Karpas-422 (cell line): ENCODE results near the gene SVIL. TPM values are rescaled to one million over a fixed set of nuclear protein-coding genes. Genes with fewer than 3 reads are reported as not detected.
"Not testable (repeated sequence)": the region's sequence is repeated elsewhere in the genome, so short reads cannot be mapped to it uniquely, and the experiment has no call there.

Experiments used
- DNase-seq: peaks from one replicate; pipeline ENCODE4 v3.0.0-alpha.2; 2015
- H2AFZ ChIP-seq: fragments of 200-600 bp; sonication (generic); 2 replicates; pipeline ENCODE4 v1.6.1; 2014; ENCODE audit warnings: antibody characterized with exemption, low read length, mixed read lengths
- H3K27ac ChIP-seq: fragments of 200-600 bp; sonication (generic); 2 replicates; pipeline ENCODE4 v1.5.1; 2014; ENCODE audit warnings: mild to moderate bottlenecking, low read length, moderate library complexity
- H3K27me3 ChIP-seq: fragments of 200-600 bp; sonication (generic); 2 replicates; pipeline ENCODE4 v1.6.1; 2014; ENCODE audit warnings: low read length, mixed read lengths
- H3K36me3 ChIP-seq: fragments of 200-600 bp; sonication (generic); 2 replicates; pipeline ENCODE4 v1.6.1; 2014; ENCODE audit warnings: low read length, mixed read lengths; ENCODE audit not compliant: insufficient read depth
- H3K4me1 ChIP-seq: fragments of 200-600 bp; sonication (generic); 2 replicates; pipeline ENCODE4 v1.6.1; 2014; ENCODE audit warnings: mild to moderate bottlenecking, low read length, mixed read lengths
- H3K4me2 ChIP-seq: fragments of 200-600 bp; sonication (generic); 2 replicates; pipeline ENCODE4 v1.6.1; 2014; ENCODE audit warnings: low read length, low read depth, mild to moderate bottlenecking; ENCODE audit not compliant: poor library complexity, severe bottlenecking
- H3K4me3 ChIP-seq: fragments of 200-600 bp; sonication (generic); 2 replicates; pipeline ENCODE4 v1.5.1; 2014; ENCODE audit warnings: mild to moderate bottlenecking, antibody characterized with exemption, low read length, mixed read lengths
- H3K79me2 ChIP-seq: fragments of 200-600 bp; sonication (generic); 2 replicates; pipeline ENCODE4 v1.6.1; 2014; ENCODE audit warnings: mild to moderate bottlenecking, low read length, mixed read lengths
- H3K9ac ChIP-seq: fragments of 200-600 bp; sonication (generic); 2 replicates; pipeline ENCODE4 v1.6.0; 2014; ENCODE audit warnings: low read length
- H3K9me2 ChIP-seq: fragments of 200-600 bp; sonication (generic), shearing (Covaris generic); replicated peaks from 2 replicates; pipeline ENCODE4 v1.6.0; 2014; ENCODE audit warnings: mild to moderate bottlenecking, low read length, moderate library complexity; ENCODE audit not compliant: insufficient read depth
- H3K9me3 ChIP-seq: fragments of 300-700, 200-600 bp; sonication (generic); 2 replicates; pipeline ENCODE4 v1.6.1; 2014; ENCODE audit warnings: low read length, mixed read lengths
- H4K20me1 ChIP-seq: fragments of 200-600 bp; sonication (generic); 2 replicates; pipeline ENCODE4 v1.6.1; 2014; ENCODE audit warnings: mild to moderate bottlenecking, antibody characterized with exemption, low read length, low read depth; ENCODE audit not compliant: insufficient read depth
- total RNA-seq: library from RNA; depleted of rRNA; stranded (reverse); fragments of >200 nt; shearing (Covaris generic); gene quantifications from 2 replicates; pipeline ENCODE4 v1.2.3, GENCODE V29; 2014; ENCODE audit warnings: low replicate concordance

The SVIL gene
- total RNA-seq, 1 experiment from 2014 or later, result not detected

- H3K27ac ChIP-seq, result no peak overlapping the region
- no peaks in the 10 kb centered on the region for H3K4me1 ChIP-seq
- H3K79me2 ChIP-seq, result no peaks in the 10 kb centered on the region
- H3K36me3 ChIP-seq, result no peaks in the 10 kb centered on the region
- no peaks in the 10 kb centered on the region for H3K9me3 ChIP-seq
- no peaks in the 10 kb centered on the region for H4K20me1 ChIP-seq
- H3K9me2 ChIP-seq, result no peaks in the 10 kb centered on the region
- no peak overlapping the region for H3K9ac ChIP-seq
- no peaks in the 10 kb centered on the region for H3K27me3 ChIP-seq
- DNase-seq, result no peak
- no peak overlapping the region for H3K4me3 ChIP-seq
- no peak overlapping the region for H2AFZ ChIP-seq
- H3K4me2 ChIP-seq, result no peak overlapping the region
These were observed 141.1 kb downstream of the SVIL start for GRCh38 chr10:29493697-29494096.

- no peak overlapping the region for H2AFZ ChIP-seq
- H3K4me2 ChIP-seq, result no peak overlapping the region
- no peaks in the 10 kb centered on the region for H4K20me1 ChIP-seq
- H3K79me2 ChIP-seq, result no peaks in the 10 kb centered on the region
- no peaks in the 10 kb centered on the region for H3K36me3 ChIP-seq
- H3K9me2 ChIP-seq, result no peaks in the 10 kb centered on the region
- H3K27ac ChIP-seq, result no peak overlapping the region
- H3K27me3 ChIP-seq, result no peaks in the 10 kb centered on the region
- DNase-seq, result no peak
- no peaks in the 10 kb centered on the region for H3K9me3 ChIP-seq
- H3K9ac ChIP-seq, result no peak overlapping the region
- no peaks in the 10 kb centered on the region for H3K4me1 ChIP-seq
- no peak overlapping the region for H3K4me3 ChIP-seq
These were observed 142.0 kb downstream of the SVIL start for GRCh38 chr10:29492774-29493173.

GRCh38 chr10:29491918-29492317 lies 142.9 kb downstream of the SVIL start:
- DNase-seq, result no peak
- no peaks in the 10 kb centered on the region for H3K79me2 ChIP-seq
- H3K36me3 ChIP-seq, result no peaks in the 10 kb centered on the region
- no peak overlapping the region for H3K27ac ChIP-seq
- no peaks in the 10 kb centered on the region for H3K27me3 ChIP-seq
- no peaks in the 10 kb centered on the region for H3K4me1 ChIP-seq
- H3K4me3 ChIP-seq, result no peak overlapping the region
- H2AFZ ChIP-seq, result no peak overlapping the region
- H3K9me2 ChIP-seq, result no peaks in the 10 kb centered on the region
- no peaks in the 10 kb centered on the region for H4K20me1 ChIP-seq
- no peak overlapping the region for H3K9ac ChIP-seq
- H3K4me2 ChIP-seq, result no peak overlapping the region
- no peaks in the 10 kb centered on the region for H3K9me3 ChIP-seq

GRCh38 chr10:29490781-29491280 lies 143.9 kb downstream of the SVIL start:
- not testable (repeated sequence) for H2AFZ ChIP-seq

GRCh38 chr10:29488471-29488870 lies 146.3 kb downstream of the SVIL start:
- not testable (repeated sequence) for H4K20me1 ChIP-seq, H3K27ac ChIP-seq, H2AFZ ChIP-seq, H3K9ac ChIP-seq, H3K9me2 ChIP-seq, H3K4me3 ChIP-seq, H3K79me2 ChIP-seq, H3K4me1 ChIP-seq, DNase-seq, H3K36me3 ChIP-seq, H3K4me2 ChIP-seq, H3K9me3 ChIP-seq, H3K27me3 ChIP-seq

More at GRCh38 chr10:29490781-29491280, 143.9 kb downstream of the SVIL start:
- not testable (repeated sequence) for H4K20me1 ChIP-seq, H3K27me3 ChIP-seq, H3K9me3 ChIP-seq, H3K36me3 ChIP-seq, H3K9me2 ChIP-seq, H3K4me1 ChIP-seq, H3K4me3 ChIP-seq, H3K27ac ChIP-seq, H3K4me2 ChIP-seq, DNase-seq, H3K9ac ChIP-seq, H3K79me2 ChIP-seq

GRCh38 chr10:29487884-29488266 lies 146.9 kb downstream of the SVIL start:
- H3K36me3 ChIP-seq, H2AFZ ChIP-seq, H3K4me3 ChIP-seq, H3K4me2 ChIP-seq, H3K79me2 ChIP-seq, H3K9me2 ChIP-seq, H3K9me3 ChIP-seq, H4K20me1 ChIP-seq, H3K9ac ChIP-seq, H3K4me1 ChIP-seq, H3K27me3 ChIP-seq, H3K27ac ChIP-seq, DNase-seq: not testable (repeated sequence)

GRCh38 chr10:29487032-29487883 lies 147.5 kb downstream of the SVIL start:
- H3K4me2 ChIP-seq, H3K27ac ChIP-seq, H4K20me1 ChIP-seq, H3K4me1 ChIP-seq, H3K9ac ChIP-seq, DNase-seq, H3K9me3 ChIP-seq, H3K9me2 ChIP-seq, H3K27me3 ChIP-seq, H3K79me2 ChIP-seq, H3K36me3 ChIP-seq, H2AFZ ChIP-seq, H3K4me3 ChIP-seq: not testable (repeated sequence)

GRCh38 chr10:29486433-29486832 lies 148.3 kb downstream of the SVIL start:
- no peak overlapping the region for H3K27ac ChIP-seq
- H3K9ac ChIP-seq, result no peak overlapping the region
- H3K4me1 ChIP-seq, result no peaks in the 10 kb centered on the region; the same call in 1 of the 2 replicates
- no peaks in the 10 kb centered on the region for H3K27me3 ChIP-seq
- no peaks in the 10 kb centered on the region for H3K9me3 ChIP-seq
- H4K20me1 ChIP-seq, result no peaks in the 10 kb centered on the region
- no peaks in the 10 kb centered on the region for H3K79me2 ChIP-seq
- no peak overlapping the region for H2AFZ ChIP-seq
- H3K4me3 ChIP-seq, result no peak overlapping the region
- no peaks in the 10 kb centered on the region for H3K36me3 ChIP-seq
- no peak overlapping the region for H3K4me2 ChIP-seq
- DNase-seq, result no peak
- H3K9me2 ChIP-seq, result no peaks in the 10 kb centered on the region
